HG02885 (cell line): Measurements from ENCODE around the gene TM9SF1.

ENCODE experiments used
- ATAC-seq: cut with Tn5 transposase; IDR thresholded peaks from one replicate; pipeline ENCODE4 v1.9.1; 2021; ENCODE audit warnings: mild to moderate bottlenecking; ENCODE audit not compliant: unreplicated experiment, poor library complexity

The TM9SF1 gene

GRCh38 chr14:24198814-24199524 lies 3.7 kb upstream of the TM9SF1 start:
- ATAC-seq = no peak

GRCh38 chr14:24197056-24197450 lies 1.8 kb upstream of the TM9SF1 start:
- no peak for ATAC-seq

- ATAC-seq = peak; percentile 19
Measured at GRCh38 chr14:24196071-24197055, 1.1 kb upstream of the TM9SF1 start.

- ATAC-seq = no peak
Measured at GRCh38 chr14:24194873-24195185, 412 bp downstream of the TM9SF1 start.

GRCh38 chr14:24194186-24194872 lies 912 bp downstream of the TM9SF1 start:
- no peak for ATAC-seq

- ATAC-seq = no peak
Measured at GRCh38 chr14:24192933-24193332, 2.3 kb downstream of the TM9SF1 start.

DNA sequence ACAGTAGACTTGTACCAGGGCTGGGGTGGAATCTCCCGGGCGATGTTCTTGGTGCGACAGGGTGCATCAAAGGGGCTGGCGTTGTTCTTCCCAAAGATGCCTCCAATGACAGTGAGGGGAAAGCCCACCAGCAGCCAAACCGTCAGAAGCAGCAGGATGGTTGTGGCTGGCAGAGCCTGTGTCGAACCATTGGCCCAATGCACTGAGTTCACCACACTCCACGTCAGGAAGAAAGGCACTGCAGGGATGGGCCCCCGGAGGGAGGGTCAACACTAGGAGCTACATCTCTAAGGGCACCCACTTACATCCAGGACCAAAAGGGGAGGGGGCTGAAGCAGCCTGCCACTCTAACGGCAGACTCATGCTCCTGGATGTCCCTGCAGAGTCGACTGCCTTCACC lies 4.8 kb downstream of the TM9SF1 start:
- no peak for ATAC-seq

DNA sequence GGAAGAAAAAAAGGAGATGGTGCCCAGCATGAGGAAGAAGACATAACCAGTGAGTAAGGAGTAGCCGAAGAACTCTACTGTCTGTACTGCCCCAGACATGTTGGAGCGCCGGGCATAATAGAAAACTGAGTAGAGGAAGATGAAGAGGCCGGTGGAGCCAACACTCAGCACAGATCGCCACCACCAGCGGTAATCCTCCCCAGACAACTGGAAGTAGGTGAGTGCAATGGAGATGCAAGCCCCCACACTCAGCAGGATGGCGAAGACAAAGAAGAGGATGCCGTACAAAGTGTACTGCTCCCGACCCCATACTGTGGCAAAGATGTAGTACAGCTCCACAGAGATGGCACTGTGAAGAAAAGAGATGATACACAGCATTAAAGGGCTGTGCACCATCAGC lies 5.8 kb downstream of the TM9SF1 start:
- ATAC-seq = no peak

DNA sequence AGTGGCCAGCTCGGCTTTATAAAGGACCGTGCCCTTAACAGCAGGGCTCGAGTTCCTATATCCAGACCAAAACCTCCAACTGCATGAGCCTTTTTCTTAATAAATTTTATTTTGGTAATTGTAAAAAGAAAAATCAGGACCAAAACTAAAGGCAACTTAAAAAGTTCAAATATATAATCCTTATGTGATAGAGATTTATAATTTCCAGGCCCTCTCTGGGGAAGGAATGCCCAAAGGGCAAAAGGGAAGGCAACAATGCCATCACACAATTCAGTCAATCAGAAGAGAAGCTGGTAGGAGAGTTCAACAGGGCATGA lies 6.2 kb downstream of the TM9SF1 start:
- no peak for ATAC-seq

DNA sequence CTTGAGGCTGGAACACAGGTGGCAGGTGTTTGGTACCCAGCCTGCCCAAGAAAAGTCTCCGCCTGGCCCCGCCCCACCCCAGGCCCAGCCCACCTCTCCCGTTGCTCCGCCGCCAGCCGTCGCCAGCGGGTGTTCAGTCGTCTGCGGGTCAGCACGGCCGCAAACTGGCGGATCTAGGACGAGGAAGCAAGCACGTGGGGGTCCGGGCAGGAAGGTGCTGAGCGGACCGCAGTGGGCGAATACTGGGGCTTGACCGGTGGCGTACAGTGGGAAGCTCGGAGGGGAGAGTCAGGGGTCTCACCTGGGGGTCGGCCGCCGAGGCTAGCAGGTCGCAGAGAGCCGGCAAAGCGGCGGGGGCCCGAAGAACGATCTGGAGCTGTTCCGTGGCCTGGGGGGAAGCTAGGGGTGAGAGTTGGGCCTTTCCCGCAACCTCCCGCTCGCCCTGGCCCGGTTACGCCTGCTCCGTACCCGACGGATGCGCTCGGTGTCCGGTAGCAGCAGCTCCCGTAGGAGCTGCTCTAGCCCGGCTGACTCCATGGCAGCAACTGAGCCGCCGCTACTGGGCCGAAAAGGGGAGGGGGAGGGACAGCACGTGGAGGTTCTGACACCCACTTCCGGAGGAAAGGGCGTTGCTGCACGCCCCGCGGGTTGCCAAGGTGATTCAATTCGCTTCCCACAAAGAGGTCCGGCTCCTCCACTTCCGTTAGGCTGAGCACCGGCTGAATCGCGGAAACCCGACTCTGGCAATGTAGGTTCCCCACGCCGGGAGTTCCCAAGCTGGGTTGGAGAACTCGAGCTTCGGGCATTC lies 6.8 kb downstream of the TM9SF1 start, which contains the start of gene IPO4:
TSS of gene IPO4 (minus strand) at position 566 of the 808 bp plus-strand sequence. CDS start at position 537, 29 bp downstream.
- peak; percentile 93 for ATAC-seq

GRCh38 chr14:24187539-24187915 lies 7.7 kb downstream of the TM9SF1 start:
- no peak for ATAC-seq

DNA sequence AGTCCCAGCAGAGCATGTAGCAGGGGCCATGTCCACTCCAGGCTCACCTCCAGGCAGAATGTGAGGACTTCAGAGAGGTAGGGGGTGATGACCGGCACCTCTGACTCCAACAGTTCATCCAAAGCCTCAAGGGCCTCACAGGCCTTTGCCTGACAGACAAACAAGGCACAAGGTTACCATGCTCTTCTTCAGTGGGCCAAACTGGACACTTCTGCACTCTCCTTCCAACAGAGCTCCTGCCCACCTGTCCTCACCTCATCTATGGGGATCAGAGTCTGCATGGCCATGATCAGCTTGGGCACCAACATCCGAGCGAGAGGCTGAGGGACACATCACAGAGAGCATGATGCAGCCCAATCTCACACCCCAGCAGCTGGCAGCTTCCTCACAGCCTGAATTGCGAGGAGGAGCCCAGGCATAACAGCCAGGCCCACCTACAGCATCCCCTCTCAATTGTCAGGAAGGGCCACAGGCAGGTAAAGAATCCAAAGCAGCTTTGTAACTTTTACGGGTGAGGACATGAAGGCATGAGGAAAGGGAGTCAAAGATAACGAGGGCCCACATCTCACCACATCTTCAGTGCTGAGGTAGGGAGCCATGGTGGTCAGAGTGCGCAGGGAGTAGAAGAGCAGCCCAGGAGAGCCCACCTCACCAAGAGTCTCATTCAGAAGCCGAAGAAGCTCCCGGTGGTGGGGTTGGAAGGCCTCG lies 8.3 kb downstream of the TM9SF1 start:
- no peak for ATAC-seq

GRCh38 chr14:24185741-24186140 lies 9.5 kb downstream of the TM9SF1 start:
- ATAC-seq = no peak

DNA sequence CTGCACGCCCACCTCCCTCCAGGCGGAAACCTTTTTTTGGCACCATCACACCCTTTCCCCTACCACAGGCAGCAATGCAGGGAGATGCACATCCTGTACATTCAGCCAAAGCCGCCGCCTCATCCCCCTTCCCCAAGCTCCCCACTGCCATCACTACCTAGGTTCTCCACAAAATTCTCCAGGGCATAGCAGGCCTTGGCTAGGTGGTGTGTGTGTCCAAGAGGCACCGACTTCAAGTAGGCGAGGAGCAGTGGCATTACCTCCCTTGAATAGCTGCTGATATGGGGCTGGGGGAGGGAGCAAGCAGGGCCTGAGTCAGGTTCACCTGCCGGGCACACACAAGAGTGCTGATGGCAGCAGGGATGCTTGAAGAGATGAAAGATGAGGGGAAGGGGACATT lies 10.2 kb downstream of the TM9SF1 start:
- no peak for ATAC-seq

GRCh38 chr14:24184104-24184970 lies 10.9 kb downstream of the TM9SF1 start:
- ATAC-seq = no peak

- ATAC-seq = no peak
Measured at GRCh38 chr14:24183014-24183481, 12.2 kb downstream of the TM9SF1 start.

DNA sequence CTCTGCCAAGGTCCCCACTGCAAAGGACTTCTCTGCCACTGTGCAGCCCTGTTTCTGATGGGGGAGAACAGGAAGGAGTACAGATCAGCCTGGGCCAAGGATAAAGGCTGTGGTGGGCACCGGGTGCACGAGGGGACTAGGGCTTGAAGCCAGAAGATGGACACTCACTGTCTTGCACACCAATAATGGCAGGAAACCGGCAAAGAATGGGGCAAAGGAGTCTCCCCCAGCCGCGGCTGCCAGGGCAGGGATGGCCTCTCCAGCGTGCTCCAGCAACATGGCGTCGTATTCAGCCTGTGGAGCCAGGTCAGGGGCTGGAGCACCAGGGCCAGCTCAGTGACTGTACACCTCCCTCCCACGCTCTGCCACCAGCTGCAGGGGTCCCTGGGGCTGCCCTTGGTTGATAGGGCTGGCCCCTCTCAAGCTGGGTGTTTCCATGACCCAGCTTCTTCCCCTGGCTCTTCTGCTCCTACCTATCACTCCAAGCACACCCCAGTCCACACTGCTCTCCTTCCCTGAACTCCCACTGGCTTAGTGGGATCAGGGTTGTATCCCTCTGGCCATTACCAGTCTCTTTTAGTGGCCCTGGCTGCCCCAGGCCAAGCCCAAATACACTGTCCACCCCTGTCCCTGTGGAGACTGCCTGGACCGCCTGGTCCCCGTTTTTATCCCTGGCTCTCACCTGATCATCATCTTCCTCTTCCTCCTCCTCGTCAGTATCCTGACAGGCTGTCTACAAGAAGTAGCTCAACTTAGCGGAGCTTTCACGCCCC lies 12.9 kb downstream of the TM9SF1 start:
- ATAC-seq = no peak
